GM21737 (cell line): ENCODE data around the gene TAC3.

ENCODE experiments used
- ATAC-seq: cut with Tn5 transposase; IDR thresholded peaks from one replicate; pipeline ENCODE4 v1.9.1; 2021; ENCODE audit warnings: mild to moderate bottlenecking, moderate library complexity; ENCODE audit not compliant: unreplicated experiment

TAC3 gene

DNA sequence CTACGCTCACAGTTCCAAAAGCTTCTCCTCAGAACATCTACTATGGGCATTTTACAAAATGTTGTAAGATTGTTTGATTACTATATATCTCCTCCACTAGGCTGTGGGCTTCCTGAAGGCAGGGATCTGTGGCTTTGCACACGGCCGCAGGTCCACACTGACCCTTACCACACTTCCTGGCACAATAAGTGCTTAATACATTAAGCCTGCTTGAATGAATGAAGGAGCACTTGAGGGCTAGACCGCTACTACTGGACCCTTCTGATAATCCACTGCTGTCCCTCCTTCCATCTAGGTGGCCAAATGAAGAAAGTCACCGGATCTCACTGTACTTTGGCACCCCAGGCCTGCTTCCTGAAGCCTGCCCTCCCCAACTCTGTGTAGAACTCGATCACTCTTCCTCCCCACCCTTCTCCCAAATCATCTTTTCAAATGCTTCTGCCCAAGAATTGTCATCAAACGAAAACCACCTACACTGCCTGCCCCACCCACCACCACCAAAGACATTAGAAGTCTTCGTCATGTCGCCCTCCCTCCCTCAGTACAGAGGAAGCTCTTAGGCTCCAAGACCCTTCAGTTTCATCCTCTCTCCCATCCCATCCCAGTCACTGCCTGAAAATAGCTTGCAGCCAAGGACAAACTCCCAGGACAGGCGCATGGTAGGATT lies 9.4 kb downstream of the TAC3 start:
- no peak for ATAC-seq

DNA sequence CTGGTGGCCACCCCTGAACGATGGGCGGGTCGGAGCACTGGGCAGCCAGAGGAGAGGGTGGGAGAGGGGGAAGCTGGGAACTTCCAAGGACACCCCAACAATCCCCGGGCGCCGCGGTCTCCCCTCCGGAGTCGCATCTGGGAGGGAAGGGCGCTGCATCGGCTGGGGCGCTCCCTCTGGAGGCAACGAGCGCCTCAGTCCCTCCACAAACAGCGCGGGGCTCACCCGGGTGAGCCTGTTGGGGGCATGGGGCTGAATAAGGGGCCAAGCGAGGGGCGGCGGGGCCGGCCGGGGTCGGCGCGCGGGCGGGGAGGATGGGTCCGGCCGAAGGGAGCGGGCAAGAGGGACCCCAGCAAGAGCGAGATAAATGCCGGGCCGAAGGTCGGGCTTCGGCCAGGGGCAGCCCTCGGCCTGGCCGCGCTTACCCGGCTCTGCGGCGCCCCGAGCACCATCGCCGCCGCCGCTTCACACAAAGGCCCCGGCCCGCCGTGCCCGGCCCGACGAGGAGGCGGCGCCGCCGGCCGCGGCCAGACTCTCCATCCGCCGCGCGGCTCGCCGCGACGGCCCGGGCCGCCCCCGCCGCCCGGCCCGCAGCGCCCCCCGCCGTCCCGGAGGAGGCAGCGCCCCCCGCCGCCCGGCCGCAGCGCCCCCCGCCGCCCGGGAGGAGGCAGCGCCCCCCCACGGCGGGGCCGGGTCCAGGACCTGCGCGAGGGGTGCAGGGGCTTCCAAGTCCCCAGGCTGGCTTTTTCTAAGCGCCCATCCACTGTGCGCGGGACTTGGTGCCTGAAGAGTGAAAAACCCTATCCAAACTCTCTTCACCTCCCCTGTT lies 10.1 kb downstream of the TAC3 start, which contains the start of gene ZBTB39:
Gene ZBTB39 (minus strand): TSS at position 567 of the 829 bp plus-strand sequence. CDS start 1,629 bp downstream, outside the sequence.
- ATAC-seq: peak; percentile 67

DNA sequence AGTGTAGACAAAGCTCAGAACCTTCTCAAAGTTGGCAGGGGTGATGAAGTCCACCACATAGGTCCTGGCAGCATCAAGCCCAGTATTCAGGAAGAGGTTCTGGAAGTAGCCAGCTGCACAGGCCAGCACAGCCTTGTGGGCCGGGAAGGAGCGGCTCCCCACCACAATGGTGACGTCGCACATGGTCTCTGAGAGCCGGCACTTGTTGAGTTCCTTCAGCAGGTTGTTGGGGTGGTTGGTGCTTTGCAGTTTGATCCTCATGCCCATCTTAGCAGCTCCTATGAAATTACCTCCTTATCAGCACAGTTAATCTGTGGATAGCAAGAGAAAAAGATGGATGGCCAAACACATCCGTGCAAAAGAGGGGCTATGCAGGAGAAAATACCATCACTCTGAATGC lies 11.7 kb downstream of the TAC3 start:
- no peak for ATAC-seq

DNA sequence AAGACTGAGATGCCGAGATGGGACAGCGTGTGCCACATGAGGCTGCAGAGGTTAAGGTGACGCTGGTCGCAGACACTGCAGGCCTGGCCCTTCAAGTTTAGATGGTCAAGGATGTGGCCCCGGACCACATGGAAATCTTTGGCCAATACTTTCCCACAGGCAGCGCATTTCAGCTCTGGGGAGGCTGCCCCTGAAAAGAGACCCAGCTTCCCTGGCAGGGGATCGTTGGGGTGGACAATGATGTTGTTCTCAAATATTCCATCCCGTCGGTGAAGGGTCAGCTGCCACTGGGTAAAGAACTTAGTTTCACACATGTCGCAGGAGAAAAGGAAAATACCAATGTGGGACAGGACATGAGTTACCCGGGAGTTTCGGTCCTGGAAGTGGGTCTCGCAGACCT lies 12.9 kb downstream of the TAC3 start:
- ATAC-seq: no peak

DNA sequence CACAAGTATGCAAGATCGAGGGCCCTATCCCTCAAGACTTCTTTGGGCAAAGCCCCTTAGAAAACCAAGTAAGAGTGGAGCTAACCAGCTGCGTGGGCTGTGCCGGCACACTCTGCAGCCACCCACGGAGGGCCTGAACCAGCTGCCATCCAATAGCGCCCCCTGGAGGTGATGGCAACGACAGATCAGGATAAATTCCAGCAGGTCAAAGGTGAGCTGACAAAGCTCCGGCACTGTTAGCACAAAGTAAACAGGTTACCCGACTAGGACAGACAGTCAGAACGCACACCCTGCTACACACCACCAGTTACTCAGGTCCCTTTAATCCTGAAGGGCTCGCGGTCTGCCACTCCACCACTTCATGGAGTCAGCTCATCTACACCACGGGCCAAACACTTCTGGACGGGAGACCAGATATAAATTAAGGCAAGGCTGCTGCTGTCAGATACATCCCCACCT lies 14.9 kb downstream of the TAC3 start:
- ATAC-seq: no peak

DNA sequence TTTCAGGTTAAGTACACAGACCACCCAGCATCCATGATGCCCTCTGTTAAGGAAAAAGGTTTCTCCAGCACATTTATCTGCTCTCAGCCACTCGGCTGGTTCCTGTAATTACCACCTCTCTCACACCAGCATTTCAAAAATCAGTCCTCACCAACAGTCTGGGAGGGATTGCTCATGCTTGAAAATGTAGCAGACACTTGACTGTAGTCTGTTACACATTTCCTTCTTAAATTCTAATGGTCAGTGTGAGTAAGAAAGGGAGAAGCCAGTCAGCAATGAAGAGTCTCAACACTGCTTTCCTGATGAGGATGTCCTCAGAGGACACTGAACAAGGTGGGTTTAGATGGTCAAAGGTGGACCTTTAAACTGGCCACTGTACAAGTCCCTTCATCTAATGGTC lies 15.9 kb downstream of the TAC3 start:
- ATAC-seq: no peak

DNA sequence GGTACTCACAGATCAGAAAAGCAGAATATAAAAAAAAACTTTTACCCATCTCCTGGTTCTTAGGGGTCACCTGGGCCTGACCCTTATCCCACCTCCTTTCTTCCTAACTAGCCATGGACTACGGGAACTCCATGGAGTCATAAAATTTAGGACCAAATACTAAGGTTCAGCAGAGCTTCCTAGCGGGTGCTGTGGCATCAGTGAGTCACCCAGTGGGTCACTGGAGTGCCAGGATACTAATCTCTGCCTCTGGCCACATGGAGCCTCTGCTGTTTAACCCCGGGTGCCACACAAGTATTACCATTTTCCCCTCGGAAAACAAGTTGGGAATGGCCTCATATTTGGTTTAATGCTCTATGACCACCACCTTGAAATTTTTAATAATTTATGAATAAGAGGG lies 16.9 kb downstream of the TAC3 start:
- ATAC-seq: no peak

DNA sequence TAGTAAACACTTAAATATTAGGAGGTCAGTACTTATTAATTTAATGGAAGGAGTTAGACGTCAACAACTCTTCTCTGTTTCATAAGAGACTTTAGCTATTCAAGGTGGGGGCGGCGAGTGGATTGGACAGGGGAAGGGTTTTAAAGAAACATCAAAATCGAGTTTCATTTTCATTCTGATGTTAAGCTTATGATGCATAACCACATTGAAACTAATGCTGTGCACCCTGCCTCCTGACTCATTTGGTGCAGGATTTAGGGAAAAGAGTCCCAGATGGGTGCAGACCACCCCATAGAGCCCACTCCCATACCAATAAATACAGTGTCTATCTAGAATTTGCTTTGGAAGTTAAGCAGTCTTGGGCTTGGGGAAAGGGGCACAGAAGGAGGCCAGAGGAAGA lies 17.3 kb downstream of the TAC3 start:
- ATAC-seq: peak; percentile 63

DNA sequence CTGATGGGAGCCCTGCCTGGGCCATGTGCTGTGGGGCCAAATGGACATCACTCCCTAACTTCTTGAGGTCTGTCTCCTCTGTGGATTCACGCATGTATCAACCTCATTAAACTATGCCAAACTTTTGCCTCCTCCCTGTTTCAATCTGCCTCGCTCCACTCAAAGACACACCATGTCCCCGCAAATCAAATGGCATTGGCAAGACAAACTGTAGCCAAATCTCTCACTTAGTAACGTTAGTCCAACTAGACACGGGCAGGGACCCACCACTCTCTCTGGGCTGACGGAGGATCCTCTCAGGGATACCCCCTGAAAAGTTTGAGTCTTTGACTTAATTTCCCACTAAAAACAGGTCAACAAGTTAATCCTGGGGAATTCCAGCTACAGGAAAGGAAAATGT lies 18.0 kb downstream of the TAC3 start:
- no peak for ATAC-seq

DNA sequence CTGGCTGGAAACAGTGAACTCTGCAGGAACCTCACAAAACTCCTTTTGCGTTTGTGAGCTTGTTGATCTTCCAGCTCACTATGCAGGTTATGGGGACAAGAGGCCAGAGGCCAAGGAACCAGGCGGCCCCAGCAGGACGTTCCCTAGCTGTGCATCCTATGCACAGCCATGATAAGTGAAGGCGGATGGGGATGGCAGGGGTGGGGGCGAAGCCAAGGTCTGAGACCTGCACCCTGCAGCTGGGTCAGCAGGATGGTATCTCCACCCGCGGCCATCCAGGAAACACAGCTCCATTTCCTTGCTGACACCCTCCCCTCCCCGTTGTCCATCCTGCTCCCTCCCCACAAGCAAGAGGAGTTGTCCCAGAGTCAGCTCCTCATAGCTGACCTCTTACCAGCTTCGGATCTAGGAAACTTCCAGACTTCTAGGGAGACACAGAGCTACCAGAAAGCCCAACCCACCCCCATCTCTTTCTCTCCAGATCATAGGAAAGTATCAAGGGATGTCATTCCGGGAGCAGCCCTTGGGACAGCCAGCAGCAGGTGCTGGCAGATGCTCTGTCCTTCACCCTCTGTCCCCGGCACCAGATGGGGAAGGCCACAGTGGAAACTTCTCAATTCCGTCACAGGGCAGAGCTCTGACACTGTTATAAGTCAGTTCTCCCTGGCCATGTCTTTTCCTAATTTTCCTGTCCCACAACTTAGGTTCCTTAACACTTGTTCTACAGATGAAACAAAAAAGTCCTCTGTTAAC lies 19.4 kb downstream of the TAC3 start:
- no peak for ATAC-seq

DNA sequence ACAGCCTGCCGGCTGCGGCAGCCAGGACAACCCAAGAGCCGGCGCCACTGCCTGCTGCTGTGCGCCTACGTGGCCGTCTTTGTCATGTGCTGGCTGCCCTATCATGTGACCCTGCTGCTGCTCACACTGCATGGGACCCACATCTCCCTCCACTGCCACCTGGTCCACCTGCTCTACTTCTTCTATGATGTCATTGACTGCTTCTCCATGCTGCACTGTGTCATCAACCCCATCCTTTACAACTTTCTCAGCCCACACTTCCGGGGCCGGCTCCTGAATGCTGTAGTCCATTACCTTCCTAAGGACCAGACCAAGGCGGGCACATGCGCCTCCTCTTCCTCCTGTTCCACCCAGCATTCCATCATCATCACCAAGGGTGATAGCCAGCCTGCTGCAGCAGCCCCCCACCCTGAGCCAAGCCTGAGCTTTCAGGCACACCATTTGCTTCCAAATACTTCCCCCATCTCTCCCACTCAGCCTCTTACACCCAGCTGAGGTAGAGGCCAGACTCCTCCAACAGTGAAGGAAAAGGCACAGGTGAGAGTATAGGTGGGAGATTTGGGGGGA lies 20.3 kb downstream of the TAC3 start:
- no peak for ATAC-seq

DNA sequence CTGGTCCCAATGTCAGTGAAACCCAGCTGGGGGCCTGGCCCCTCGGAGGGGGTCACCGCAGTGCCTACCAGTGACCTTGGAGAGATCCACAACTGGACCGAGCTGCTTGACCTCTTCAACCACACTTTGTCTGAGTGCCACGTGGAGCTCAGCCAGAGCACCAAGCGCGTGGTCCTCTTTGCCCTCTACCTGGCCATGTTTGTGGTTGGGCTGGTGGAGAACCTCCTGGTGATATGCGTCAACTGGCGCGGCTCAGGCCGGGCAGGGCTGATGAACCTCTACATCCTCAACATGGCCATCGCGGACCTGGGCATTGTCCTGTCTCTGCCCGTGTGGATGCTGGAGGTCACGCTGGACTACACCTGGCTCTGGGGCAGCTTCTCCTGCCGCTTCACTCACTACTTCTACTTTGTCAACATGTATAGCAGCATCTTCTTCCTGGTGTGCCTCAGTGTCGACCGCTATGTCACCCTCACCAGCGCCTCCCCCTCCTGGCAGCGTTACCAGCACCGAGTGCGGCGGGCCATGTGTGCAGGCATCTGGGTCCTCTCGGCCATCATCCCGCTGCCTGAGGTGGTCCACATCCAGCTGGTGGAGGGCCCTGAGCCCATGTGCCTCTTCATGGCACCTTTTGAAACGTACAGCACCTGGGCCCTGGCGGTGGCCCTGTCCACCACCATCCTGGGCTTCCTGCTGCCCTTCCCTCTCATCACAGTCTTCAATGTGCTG lies 21.0 kb downstream of the TAC3 start:
- ATAC-seq: no peak

DNA sequence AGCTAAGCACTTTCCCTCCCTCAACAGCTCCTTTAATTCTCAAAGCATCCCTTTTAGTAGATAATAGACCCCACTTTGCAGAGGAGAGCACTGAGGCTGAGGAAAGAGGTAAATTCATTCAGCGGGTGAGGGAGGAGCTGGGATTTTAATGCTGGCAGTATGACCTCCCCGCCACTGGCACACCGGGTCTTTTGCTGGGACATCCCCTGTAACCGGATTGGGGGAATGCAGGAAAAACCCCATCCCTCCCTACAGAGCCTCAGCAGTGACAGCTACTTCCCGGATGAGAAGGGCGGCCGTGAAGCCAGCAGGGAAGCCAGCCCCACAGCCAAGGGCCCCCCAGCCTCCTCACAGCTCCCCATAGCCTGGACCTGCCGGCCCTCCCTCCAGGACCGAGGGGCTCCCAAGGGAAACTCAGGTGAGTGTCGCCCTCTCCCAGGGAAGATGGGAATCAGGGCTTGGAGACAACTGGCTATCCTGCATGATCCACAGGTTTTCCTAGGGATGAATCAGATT lies 22.0 kb downstream of the TAC3 start:
- ATAC-seq: no peak

DNA sequence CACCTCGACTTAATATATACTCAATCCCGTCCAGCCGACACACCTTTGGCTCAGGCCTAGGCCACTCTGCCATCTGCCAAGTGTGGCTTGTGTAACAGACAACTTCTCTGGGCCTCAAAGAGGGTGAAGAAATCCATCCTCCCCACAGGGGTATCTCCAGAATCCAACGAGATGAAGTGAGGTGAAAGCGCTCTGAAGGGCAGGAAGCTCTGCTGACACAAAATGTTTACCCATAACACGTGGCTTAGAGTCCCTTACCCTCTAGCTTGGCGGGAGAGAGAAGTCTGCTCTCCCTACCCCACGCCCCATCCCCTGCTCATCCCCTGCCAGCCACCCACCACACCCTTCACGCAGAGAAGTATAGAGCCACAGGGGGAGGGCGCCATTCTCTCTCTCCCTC lies 23.0 kb downstream of the TAC3 start:
- no peak for ATAC-seq

DNA sequence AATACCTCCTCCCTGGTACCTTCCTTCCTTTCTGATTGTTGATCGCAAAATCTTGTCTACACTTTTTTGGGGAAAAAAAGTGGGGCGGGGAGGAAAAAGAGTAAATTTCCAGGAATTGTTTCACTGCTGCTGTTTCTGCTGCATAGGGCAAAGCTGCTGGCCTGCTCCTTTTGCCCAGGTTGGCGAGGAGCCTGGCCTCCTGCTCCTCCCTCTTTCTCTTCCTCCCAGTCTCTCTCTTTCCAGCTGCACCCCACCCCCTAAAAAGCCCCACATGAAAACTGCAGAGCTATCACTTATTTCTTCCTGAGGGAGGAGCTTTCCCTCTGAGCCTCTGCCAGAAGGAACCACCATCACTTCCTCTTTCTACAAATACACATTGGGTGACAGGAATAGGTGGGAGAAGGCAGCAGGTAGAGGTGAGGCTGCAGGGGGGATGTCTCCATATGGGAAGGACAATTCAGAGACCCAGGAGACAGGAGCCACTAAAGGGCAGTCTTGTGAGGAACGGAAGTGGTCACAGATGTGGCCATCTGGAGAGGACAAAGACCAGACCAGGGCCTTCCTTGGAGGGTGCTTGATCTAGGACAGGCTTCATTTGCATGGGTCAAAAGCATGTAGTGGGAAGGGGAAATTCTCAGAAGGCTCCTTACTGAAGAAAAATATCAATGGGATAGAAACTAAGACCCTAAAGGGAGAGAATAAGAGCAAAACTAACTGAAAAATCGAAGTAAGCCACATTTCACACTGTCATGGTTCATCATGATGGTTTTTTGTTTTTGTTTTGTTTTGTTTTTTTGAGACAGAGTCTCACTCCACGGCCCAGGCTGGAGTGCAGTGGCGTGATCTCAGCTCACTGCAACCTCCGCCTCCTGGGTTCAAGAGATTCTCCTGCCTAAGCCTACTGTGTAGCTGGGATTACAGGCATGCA lies 24.7 kb downstream of the TAC3 start:
- no peak for ATAC-seq

DNA sequence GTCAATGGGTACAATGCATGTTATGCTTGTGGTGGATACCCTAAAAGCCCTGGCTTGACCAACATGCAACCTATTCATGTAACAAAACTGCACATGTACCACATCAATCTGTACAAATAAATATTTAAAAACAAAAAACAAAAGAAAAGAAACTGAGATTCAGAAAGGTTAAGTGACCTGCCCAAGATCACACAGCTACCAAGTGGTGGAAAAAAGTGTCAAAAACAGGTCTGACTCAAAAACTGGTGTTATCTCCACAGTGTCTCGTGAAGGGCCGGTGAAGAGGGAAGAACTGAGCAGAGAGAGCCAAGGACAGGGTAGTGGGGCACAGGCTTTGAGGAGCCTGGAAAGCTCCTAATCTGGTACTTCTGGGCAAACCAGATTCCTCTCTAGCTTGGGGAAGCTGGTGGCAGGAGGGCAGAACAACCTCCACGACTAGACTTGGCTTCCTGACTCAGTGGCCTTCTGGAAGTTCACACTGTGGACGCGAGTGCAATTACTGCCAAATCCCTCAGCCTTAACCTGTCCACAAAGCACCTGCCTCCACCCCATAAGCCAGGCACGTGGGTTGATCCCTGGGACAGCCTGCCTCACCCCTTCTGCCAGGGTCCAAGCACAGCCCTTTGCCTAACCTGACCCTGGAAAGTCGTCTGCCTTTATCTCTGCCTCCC lies 25.5 kb downstream of the TAC3 start:
- no peak for ATAC-seq

DNA sequence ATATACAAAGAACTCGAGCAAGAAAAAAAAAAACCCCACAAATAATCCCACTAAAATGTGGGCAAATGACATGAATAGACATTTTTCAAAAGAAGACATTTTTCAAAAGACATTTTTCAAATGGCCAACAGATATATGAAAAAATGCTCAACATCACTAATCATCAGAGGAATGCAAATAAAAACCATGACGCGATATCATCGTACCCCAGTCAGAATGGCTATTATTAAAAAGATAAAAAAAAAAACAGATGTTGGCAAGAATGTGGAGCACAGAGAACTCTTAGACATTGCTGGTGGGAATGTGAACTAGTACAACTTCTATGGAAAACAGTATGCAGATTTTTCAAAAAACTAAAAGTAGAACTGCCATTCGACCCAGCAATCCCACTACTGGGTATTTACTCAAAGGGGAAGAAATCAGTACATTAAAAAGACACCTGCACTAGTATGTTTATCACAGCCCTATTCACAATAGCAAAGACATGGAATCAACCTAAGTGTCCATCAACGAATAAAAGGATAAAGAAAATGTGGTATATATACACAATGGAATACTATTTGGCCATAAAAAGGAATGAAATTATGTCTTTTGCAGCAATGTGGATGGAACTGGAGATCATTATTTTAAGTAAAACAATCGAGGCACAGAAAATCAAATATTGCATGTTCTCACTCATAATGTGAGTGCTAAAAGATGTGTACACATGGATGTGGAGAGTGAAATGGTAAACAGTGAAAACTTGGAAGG lies 26.3 kb downstream of the TAC3 start:
- ATAC-seq: no peak

DNA sequence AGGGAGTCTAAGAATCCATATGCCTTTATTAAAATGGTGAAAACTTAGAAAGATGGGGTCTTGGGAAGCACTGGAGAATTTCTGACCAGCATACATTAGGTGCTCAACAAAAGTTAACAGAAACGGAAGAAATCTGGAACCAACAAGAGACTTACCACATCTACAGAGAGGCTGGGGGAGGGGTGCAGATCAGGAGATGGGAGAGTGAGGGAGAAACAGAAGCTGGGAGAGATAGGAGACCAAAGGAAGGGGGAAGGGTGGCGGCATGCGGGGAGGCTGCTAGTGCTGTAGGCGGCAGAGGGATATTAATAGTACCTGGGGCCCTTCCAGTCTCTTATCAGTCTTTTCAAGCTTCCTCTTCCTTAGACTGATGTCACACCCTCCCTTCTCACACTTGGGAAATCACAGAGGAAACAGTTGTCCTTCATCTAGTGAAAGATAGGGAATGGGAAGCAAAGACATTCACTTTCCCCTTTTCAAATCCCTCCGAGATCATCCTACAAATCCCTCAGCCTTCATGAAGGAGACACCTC lies 28.1 kb downstream of the TAC3 start:
- ATAC-seq: no peak
